Immature natural killer cell (primary cell): ENCODE results near the gene TSC22D2. TPM values are rescaled to one million over a fixed set of nuclear protein-coding genes. Genes with fewer than 3 reads are reported as not detected.
A peak's percentile ranks its signal among the peaks of the same experiment; 100 is the strongest.

ENCODE experiments used
- DNase-seq, 3 donors: peaks; one replicate each; pipeline ENCODE4 v3.0.0; 2022; ENCODE audit warnings: mixed read lengths in 1 of 3
- H3K27ac Mint-ChIP-seq, 6 donors: one replicate each; pipeline ENCODE4 v1.8.0; 2020; ENCODE audit warnings: mixed read lengths in 6 of 6, mild to moderate bottlenecking in 5 of 6, inconsistent platforms in 4 of 6, moderate library complexity in 3 of 6
- H3K27me3 Mint-ChIP-seq, 3 donors: one replicate each; pipeline ENCODE4 v1.8.0; 2020 to 2021; ENCODE audit warnings: low read depth in 3 of 3, mild to moderate bottlenecking in 3 of 3, mixed read lengths in 3 of 3, moderate library complexity in 3 of 3, inconsistent platforms in 1 of 3
- H3K36me3 Mint-ChIP-seq, 3 donors: one replicate each; pipeline ENCODE4 v1.8.0; 2020; ENCODE audit warnings: mixed read lengths in 3 of 3, inconsistent platforms in 2 of 3, mild to moderate bottlenecking in 2 of 3
- H3K4me1 Mint-ChIP-seq, 2 donors: one replicate each; pipeline ENCODE4 v1.8.0; 2020; ENCODE audit warnings: inconsistent platforms in 2 of 2, mild to moderate bottlenecking in 2 of 2, mixed read lengths in 2 of 2, moderate library complexity in 1 of 2
- H3K4me3 Mint-ChIP-seq, 5 donors: one replicate each; pipeline ENCODE4 v1.8.0; 2020; ENCODE audit warnings: mild to moderate bottlenecking in 5 of 5, mixed read lengths in 5 of 5, inconsistent platforms in 3 of 5, moderate library complexity in 3 of 5
- H3K9me3 Mint-ChIP-seq, 6 donors: one replicate each; pipeline ENCODE4 v1.8.0; 2020; ENCODE audit warnings: mild to moderate bottlenecking in 6 of 6, mixed read lengths in 6 of 6, inconsistent platforms in 4 of 6, moderate library complexity in 3 of 6
- polyA plus RNA-seq, 3 donors: library from polyadenylated mRNA; unstranded; fragments of 300-500 nt; fragmentation: Illumina TruSeq; gene quantifications; one replicate each; pipeline ENCODE4 v1.2.3, GENCODE V29; 2021

The TSC22D2 gene
- polyA plus RNA-seq, 3 donors from 2014 or later: 6.4 to 10.4 (median 9.0) TPM

- Mint-ChIP-seq H3K36me3 (no peaks in the 10 kb centered on the region), H3K4me3 (peak overlapping the region; percentile 80 to 92 (median 91)), H3K9me3 (peaks cover 0 to 2% (median 0%) of the 10 kb centered on the region in 6 donors), H3K27me3 (peaks cover 13 to 31% (median 17%) of the 10 kb centered on the region in 3 donors), H3K27ac (peak overlapping the region in 5 of 6 donors; percentile 60 to 91 (median 81)), H3K4me1 (peaks cover 63 to 72% of the 10 kb centered on the region in 2 donors)
- DNase-seq: no peak
Observed at GRCh38 chr3:150411106-150411460, 3.0 kb downstream of the TSC22D2 start.

GRCh38 chr3:150411546-150411945 is 3.4 kb downstream of the TSC22D2 start:
- no peak for DNase-seq
- Mint-ChIP-seq H3K9me3 (peaks cover 0 to 2% (median 0%) of the 10 kb centered on the region in 6 donors), H3K27me3 (peaks cover 13 to 31% (median 17%) of the 10 kb centered on the region in 3 donors), H3K36me3 (no peaks in the 10 kb centered on the region), H3K4me1 (peaks cover 64 to 75% of the 10 kb centered on the region in 2 donors), H3K4me3 (peak overlapping the region; percentile 80 to 92 (median 91)), H3K27ac (peak overlapping the region in 4 of 6 donors; percentile 50 to 81 (median 62))

GRCh38 chr3:150411976-150412375 is 3.9 kb downstream of the TSC22D2 start:
- Mint-ChIP-seq H3K27ac (peak overlapping the region in 4 of 6 donors; percentile 31 to 81 (median 62)), H3K27me3 (peaks cover 11 to 31% (median 17%) of the 10 kb centered on the region in 3 donors), H3K9me3 (peaks cover 0 to 2% (median 0%) of the 10 kb centered on the region in 6 donors), H3K36me3 (no peaks in the 10 kb centered on the region), H3K4me1 (peaks cover 66 to 75% of the 10 kb centered on the region in 2 donors), H3K4me3 (peak overlapping the region; percentile 80 to 92 (median 91))
- DNase-seq: peak; percentile 15 to 21 (median 18)

- peaks cover 0 to 2% (median 0%) of the 10 kb centered on the region in 6 donors for H3K9me3 Mint-ChIP-seq
- peaks cover 66 to 75% of the 10 kb centered on the region in 2 donors for H3K4me1 Mint-ChIP-seq
- peak overlapping the region; percentile 80 to 92 (median 91) for H3K4me3 Mint-ChIP-seq
- peak in 1 of 3 donors; percentile 13 for DNase-seq
- H3K27me3 Mint-ChIP-seq: peaks cover 10 to 26% (median 17%) of the 10 kb centered on the region in 3 donors
- peaks cover 0 to under 1% (median 0%) of the 10 kb centered on the region in 3 donors for H3K36me3 Mint-ChIP-seq
- H3K27ac Mint-ChIP-seq: peak overlapping the region; percentile 12 to 70 (median 51)
Observed at GRCh38 chr3:150412561-150413231, 4.6 kb downstream of the TSC22D2 start.

DNA sequence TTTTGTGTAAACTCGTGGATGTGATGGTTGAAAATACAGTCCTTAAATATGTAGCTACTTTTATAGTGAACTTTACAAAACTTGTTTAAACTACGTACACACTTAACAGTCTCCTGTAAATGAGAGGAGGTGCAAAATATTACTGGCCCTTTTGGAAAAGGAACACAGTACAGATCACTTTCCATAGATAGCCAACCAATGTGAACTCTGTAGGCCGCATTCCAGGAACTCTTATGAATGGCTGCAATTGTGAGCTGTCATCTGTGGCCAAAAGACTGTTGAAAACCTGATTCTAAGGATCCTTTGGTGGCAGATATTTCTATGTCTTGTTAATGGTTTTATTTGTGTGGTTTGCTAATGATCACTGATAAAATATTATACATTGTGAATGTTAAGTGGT is 6.2 kb downstream of the TSC22D2 start:
- peak overlapping the region in 3 of 6 donors; percentile 12 to 21 (median 17) for H3K27ac Mint-ChIP-seq
- peaks cover 3 to 11% (median 6%) of the 10 kb centered on the region in 3 donors for H3K27me3 Mint-ChIP-seq
- peaks cover 0 to 4% (median 0%) of the 10 kb centered on the region in 3 donors for H3K36me3 Mint-ChIP-seq
- H3K4me3 Mint-ChIP-seq: peak overlapping the region; percentile 80 to 92 (median 91)
- H3K9me3 Mint-ChIP-seq: no peaks in the 10 kb centered on the region
- DNase-seq: no peak
- peaks cover 75 to 87% of the 10 kb centered on the region in 2 donors for H3K4me1 Mint-ChIP-seq

GRCh38 chr3:150414959-150415358 is 6.9 kb downstream of the TSC22D2 start:
- Mint-ChIP-seq H3K27ac (peak overlapping the region in 1 of 6 donors; percentile 21), H3K4me1 (peaks cover 80 to 94% of the 10 kb centered on the region in 2 donors), H3K4me3 (peak overlapping the region; percentile 56 to 92 (median 82)), H3K9me3 (no peaks in the 10 kb centered on the region), H3K27me3 (peaks cover 0 to 5% (median 2%) of the 10 kb centered on the region in 3 donors), H3K36me3 (peaks cover 0 to 4% (median 0%) of the 10 kb centered on the region in 3 donors)
- no peak for DNase-seq

DNA sequence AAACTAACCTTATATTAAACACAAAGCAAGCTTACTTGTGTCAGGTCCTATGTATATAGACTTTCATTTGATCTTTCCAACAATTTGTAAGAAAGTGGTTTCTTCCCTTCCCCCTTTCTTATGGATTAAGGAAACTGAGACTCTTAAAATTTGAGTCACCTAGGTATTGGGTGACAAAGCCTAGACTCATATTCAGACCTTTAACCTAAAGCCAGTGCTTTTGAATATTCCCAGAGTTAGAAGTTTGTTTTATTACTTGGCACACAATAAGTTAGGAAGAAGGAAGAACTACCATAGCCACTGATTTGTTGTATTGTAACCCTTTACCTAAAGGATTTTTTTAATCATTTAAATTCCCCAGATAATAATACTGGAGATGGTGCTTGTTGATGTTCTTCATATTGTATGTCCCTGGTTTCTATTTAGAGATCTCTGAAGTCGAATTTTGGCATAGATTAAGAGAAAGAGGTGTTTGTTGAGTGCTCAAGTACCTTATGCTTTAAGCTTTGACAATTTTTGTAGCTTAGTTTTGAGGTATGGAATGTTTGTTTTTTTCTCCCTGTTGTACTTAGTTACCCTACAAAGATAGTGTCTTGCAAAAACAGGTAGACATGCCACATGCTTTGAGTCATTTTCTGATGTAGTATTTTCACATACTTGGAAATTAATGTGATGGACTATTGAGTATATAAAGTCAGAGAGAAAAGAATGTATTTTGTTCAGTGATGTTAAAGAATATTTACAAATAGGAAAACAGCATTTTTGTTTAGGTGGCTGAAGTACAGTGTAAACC is 11.2 kb downstream of the TSC22D2 start:
- peaks cover 0 to 4% (median 0%) of the 10 kb centered on the region in 3 donors for H3K36me3 Mint-ChIP-seq
- H3K27me3 Mint-ChIP-seq: no peaks in the 10 kb centered on the region
- H3K27ac Mint-ChIP-seq: peak overlapping the region in 2 of 6 donors; percentile 13 to 35
- H3K9me3 Mint-ChIP-seq: no peaks in the 10 kb centered on the region
- no peak for DNase-seq
- H3K4me3 Mint-ChIP-seq: no peak overlapping the region
- H3K4me1 Mint-ChIP-seq: peaks cover 62 to 80% of the 10 kb centered on the region in 2 donors

- peaks cover 55 to 73% of the 10 kb centered on the region in 2 donors for H3K4me1 Mint-ChIP-seq
- H3K9me3 Mint-ChIP-seq: no peaks in the 10 kb centered on the region
- H3K36me3 Mint-ChIP-seq: peaks cover 0 to 4% (median 0%) of the 10 kb centered on the region in 3 donors
- peak overlapping the region in 1 of 6 donors; percentile 18 for H3K27ac Mint-ChIP-seq
- no peak overlapping the region for H3K4me3 Mint-ChIP-seq
- DNase-seq: no peak
- no peaks in the 10 kb centered on the region for H3K27me3 Mint-ChIP-seq
Observed at GRCh38 chr3:150419959-150420358, 11.9 kb downstream of the TSC22D2 start.

GRCh38 chr3:150421256-150421655 is 13.2 kb downstream of the TSC22D2 start:
- H3K9me3 Mint-ChIP-seq: no peaks in the 10 kb centered on the region
- no peak for DNase-seq
- peaks cover 0 to 4% (median 0%) of the 10 kb centered on the region in 3 donors for H3K36me3 Mint-ChIP-seq
- peak overlapping the region in 1 of 6 donors; percentile 18 for H3K27ac Mint-ChIP-seq
- no peak overlapping the region for H3K4me3 Mint-ChIP-seq
- H3K27me3 Mint-ChIP-seq: no peaks in the 10 kb centered on the region
- peaks cover 46 to 67% of the 10 kb centered on the region in 2 donors for H3K4me1 Mint-ChIP-seq

GRCh38 chr3:150421799-150422548 is 13.9 kb downstream of the TSC22D2 start:
- H3K4me3 Mint-ChIP-seq: no peak overlapping the region
- peaks cover 0 to 4% (median 0%) of the 10 kb centered on the region in 3 donors for H3K36me3 Mint-ChIP-seq
- H3K27ac Mint-ChIP-seq: peak overlapping the region in 1 of 6 donors; percentile 37
- H3K4me1 Mint-ChIP-seq: peaks cover 47 to 66% of the 10 kb centered on the region in 2 donors
- H3K27me3 Mint-ChIP-seq: no peaks in the 10 kb centered on the region
- H3K9me3 Mint-ChIP-seq: no peaks in the 10 kb centered on the region
- no peak for DNase-seq

DNA sequence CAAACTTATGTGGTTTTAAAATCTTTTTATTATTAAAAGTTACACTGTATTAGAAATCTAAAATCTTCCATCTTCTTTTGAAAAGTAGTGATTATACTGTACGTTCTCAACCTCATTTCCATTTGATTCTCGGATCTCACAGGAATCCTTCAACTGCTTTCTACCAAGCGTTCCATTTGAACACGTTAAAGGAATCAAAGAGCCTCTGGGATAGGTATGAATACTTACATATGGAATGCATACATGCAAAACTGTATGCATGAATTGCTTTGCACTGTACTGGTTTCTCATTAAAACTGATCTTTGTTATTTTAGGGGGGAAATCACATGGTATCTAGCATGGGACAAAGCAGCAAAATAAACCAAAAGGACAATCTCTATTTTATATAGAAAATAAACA is 14.8 kb downstream of the TSC22D2 start:
- Mint-ChIP-seq H3K4me1 (peaks cover 45 to 66% of the 10 kb centered on the region in 2 donors), H3K36me3 (peaks cover 0 to 1% (median 0%) of the 10 kb centered on the region in 3 donors)

DNA sequence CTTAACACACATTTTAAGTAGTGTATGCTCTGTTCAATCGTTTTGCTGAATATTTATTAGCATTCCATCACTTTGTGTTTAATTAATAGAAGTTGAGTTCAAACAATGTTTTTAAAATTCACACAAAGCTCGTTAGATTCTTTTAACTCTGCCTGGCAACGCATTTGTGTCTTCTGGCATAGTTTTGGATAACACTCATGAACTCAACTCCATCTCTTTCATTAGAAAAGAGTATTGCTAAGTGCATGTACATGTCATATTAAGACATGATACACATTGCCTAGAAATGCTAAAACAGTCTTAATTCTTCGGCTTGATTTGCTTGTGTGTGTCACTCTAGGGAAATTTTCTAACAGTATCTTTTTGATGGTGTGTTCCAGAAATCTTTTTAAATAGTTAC is 15.7 kb downstream of the TSC22D2 start:
- Mint-ChIP-seq H3K27ac (no peak overlapping the region), H3K27me3 (peaks cover 0 to 2% (median 0%) of the 10 kb centered on the region in 3 donors), H3K4me3 (no peak overlapping the region), H3K9me3 (no peaks in the 10 kb centered on the region), H3K36me3 (no peaks in the 10 kb centered on the region), H3K4me1 (peaks cover 44 to 66% of the 10 kb centered on the region in 2 donors)
- no peak for DNase-seq

More for the DNA sequence above, 14.8 kb downstream of the TSC22D2 start:
- H3K4me3 Mint-ChIP-seq: no peak overlapping the region
- no peak for DNase-seq
- H3K27me3 Mint-ChIP-seq: peaks cover 0 to 2% (median 0%) of the 10 kb centered on the region in 3 donors
- H3K27ac Mint-ChIP-seq: no peak overlapping the region
- H3K9me3 Mint-ChIP-seq: no peaks in the 10 kb centered on the region

- Mint-ChIP-seq H3K27ac (no peak overlapping the region), H3K36me3 (no peaks in the 10 kb centered on the region), H3K4me1 (peaks cover 43 to 69% of the 10 kb centered on the region in 2 donors), H3K9me3 (no peaks in the 10 kb centered on the region), H3K27me3 (peaks cover 0 to 4% (median 0%) of the 10 kb centered on the region in 3 donors), H3K4me3 (no peak overlapping the region)
- DNase-seq: no peak
Observed at GRCh38 chr3:150426292-150426691, 18.2 kb downstream of the TSC22D2 start.
